NOMO-1 (cell line): ENCODE results near the gene FAM111B.

Experiments
- DNase-seq, 2 experiments: peaks; one replicate each; lab custom pipeline; 2025; ENCODE audit not compliant: unreplicated experiment in 2 of 2; lab: John Stamatoyannopoulos, UW

Gene FAM111B

DNA sequence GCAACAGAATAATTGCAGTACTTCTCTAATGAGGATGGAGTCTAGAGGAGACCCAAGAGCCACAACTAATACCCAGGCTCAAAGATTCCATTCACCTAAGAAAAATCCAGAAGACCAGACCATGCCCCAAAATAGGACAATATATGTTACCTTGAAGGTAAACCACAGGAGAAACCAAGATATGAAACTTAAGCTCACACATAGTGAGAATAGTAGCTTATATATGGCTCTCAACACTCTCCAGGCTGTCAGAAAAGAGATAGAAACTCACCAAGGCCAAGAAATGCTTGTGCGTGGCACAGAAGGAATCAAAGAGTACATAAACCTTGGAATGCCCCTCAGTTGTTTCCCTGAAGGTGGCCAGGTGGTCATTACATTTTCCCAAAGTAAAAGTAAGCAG lies 44.7 kb downstream of the FAM111B start:
- no peak for DNase-seq

DNA sequence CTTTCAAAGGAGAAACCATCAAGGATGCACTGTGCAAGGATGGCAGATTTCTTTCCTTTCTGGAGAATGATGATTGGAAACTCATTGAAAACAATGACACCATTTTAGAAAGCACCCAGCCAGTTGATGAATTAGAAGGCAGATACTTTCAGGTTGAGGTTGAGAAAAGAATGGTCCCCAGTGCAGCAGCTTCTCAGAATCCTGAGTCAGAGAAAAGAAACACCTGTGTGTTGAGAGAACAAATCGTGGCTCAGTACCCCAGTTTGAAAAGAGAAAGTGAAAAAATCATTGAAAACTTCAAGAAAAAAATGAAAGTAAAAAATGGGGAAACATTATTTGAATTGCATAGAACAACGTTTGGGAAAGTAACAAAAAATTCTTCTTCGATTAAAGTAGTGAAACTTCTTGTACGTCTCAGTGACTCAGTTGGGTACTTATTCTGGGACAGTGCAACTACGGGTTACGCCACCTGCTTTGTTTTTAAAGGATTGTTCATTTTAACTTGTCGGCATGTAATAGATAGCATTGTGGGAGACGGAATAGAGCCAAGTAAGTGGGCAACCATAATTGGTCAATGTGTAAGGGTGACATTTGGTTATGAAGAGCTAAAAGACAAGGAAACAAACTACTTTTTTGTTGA lies 45.4 kb downstream of the FAM111B start:
- no peak for DNase-seq

DNA sequence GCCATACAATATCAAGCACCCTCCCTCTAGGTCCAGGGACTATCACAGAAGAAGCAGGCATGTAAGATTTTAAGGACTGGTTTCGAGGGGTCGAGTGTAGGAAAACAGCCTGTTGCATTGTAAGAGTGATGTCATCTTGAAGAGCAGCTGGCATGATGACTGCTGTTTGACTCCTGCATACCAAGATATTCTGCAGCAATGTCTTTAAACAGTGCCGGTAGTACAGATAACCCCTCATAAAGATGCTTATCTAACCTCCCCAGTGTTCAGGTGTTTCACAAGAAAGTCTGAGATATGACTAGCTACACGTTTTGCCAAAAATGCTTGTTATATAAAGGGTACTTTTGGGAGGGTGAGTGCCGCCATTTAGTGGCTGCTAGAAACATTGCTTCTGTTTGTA lies 47.6 kb downstream of the FAM111B start:
- no peak for DNase-seq

DNA sequence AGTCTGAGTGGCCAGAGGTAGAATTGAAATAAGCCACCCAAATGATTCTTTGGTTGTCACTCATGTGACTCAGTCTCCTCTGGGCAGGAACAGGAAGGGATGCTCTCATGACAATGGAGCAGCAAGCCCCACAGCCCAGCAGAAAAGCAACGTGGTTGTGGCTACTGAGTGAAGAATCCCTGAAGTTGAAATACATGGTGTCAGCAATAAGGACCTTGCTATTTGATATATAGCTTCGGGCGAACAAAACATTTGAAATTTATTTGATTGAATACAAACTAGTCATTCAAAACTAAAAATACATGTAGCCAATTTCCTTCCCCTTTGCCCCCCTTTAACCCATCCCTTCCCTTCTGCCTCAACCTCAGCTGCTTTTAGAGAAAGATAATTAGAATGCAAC lies 50.4 kb downstream of the FAM111B start:
- DNase-seq, result no peak

DNA sequence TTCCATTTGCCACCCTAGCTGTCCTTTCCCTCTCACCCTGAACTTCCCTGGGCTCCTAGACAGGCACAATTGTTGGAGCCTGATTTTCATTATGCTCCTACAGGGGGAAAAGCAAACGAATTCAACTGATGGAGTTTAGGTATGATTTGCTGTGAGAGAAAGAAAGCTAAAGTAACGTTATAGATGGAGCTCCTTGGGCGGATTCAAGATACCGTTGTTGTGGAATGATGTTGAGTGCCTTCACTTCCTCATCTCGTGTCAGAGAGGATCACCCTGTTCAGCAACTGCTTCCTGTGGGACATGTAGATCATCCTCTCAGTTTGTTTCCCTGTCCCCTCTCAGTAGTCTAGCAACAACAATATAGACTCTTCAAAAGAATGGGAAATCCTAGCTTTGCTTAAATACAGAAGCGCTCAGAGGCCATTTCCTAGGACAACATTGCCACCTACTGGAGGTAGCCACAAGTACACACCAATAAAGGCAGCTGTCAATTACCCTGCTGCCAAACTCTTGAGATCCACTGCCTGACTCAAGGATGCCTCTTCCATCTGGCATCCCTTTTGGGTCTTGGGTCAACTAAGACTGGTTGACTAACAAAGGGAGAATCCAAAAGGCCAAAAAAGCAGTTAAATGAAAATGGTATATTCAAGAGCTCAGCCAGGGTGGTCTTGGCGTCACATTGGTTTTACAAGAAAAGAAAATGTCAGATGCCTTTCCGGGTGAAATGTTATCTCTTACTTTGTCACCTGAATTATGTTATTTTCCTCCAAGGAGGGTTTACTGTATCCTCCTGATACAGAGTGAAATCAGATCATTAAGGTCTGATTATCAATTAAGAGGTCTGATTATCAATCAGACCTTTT lies 51.4 kb downstream of the FAM111B start:
- peak; percentile 61 to 87 for DNase-seq

DNA sequence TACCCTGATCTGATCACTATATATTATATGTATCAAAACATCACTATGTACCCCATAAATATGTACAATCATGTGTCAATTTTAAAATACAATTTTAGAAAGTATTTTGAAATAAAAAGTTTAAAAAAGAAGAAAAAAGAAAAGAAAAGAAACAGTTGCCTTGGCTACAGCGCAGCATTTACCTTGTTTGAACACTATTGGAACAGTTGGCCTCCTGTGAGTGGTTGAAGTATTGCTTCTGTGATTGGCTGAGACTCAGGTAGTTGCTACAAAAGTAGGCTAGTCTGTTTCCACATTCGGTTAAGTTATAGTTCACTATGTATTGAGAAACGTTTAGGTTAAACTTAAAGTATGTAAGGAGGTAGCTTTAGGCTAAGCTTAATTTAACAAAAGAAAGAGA lies 57.0 kb downstream of the FAM111B start:
- DNase-seq, result no peak

DNA sequence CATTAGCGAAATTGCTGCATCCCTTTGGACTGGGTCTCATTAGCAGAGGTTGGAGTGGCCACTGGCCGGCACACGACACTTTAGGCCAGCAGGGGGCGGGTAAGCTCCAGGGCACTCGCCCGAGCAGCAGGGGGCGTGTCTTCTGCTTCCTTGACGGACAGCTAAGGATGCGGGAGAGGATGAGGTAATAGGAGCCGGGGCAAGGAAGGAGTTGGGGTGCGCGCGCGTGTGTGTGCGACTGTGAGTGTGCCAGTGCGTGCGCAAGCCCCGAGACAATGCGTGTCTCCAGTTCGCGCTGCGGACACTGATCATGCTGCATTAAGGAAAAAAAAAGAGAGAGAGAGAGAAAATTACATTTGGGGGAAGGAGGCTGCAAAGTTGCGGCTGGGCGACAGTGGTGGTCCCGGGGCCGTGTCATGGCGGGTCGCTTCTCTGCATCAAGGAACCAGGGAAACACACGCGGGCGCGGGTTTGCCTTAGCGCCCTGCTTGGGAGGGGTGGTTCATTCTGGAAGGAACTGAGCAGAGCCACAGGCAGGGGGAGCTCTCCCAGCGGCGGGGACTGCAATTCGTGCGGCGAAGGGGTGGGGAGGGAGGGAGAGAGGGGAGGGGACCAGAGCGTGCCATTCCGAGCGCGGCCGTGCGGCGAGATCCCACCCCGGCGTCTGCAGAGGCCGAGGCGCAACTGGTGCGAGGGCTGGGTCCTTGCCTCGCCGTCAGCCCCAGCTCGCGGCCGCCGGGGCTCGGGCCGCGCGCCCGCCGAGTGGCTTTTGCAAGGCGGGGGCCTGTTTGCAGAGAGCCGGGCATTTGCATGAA lies 64.7 kb downstream of the FAM111B start, which contains the start of gene DTX4:
TSS of gene DTX4 (plus strand) at position 625 of the 815 bp plus-strand sequence. CDS start 464 bp downstream, outside the sequence.
- peak; percentile 86 to 94 for DNase-seq

DNA sequence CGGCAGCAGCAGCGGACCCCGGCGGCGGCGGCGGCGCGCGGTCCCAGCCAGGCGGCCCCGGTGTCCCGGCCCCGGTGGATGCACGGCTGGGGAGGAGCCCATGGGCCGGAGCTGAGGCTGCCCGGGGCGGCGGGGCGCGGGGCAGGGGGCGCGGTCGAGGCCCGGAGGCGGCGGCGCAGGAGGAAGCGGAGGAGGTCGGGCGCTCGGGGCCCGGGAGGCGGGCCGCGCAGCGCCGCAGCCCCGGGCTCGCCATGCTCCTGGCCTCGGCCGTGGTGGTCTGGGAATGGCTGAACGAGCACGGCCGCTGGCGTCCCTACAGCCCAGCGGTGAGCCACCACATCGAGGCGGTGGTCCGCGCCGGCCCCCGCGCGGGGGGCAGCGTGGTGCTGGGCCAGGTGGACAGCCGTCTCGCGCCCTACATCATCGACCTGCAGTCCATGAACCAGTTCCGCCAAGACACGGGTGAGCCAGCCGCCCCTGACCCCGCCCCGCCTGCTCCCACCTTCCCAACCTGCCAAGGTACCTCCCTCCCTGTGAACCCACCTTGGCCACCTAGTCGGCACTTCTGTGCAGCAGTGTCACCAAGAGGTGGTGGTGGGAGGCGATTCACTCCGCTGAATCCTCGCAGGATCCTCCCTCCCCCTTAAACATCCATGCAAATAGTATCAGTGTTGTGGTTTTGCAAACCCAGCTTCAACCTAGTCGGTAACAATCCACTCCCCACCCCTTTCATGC lies 65.5 kb downstream of the FAM111B start:
- peak in 1 of 2 experiments; percentile 11 for DNase-seq

DNA sequence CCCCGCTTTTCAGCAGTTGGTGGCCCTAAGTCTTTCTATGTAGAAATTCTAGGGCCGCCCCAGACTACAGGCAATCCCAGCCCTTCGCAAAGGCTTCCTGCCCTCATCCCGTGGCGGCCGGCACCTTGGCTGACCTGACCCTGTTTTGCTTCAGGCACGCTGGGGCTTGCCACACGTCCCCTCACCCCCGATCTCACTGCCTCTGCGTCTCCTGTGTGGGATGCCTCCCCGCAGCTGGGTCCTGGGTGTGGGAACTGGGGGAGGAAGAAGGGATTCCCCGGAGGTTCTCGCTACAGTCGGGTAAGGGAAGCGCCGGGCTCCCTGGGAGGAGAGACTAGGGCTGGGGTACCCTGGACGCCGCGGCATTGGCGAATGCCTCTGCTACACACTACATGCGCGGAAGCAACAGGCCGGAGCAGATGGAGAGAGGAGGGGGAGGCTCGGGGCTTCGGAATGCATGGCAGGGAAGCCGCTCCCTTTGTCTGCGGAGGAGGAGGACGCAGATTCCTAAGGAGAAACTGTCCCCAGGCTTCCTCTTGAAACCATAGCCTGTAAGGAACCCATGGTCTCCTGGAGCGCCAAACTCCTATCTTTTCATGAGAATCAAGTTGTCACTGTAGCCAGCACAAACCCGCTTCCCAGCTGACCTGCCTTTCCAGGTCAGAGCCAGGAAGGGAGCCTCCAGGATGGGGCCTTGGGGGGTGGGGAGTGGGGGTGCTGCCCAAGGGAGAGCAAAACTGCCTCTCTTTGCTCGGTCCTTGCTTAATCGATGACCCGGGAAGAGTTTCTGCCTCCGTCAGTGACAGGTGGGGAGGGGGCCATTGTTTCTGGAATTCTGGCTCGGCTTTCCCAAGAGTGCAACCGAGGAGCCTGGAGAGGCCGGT lies 66.3 kb downstream of the FAM111B start:
- peak in 1 of 2 experiments; percentile 31 for DNase-seq

DNA sequence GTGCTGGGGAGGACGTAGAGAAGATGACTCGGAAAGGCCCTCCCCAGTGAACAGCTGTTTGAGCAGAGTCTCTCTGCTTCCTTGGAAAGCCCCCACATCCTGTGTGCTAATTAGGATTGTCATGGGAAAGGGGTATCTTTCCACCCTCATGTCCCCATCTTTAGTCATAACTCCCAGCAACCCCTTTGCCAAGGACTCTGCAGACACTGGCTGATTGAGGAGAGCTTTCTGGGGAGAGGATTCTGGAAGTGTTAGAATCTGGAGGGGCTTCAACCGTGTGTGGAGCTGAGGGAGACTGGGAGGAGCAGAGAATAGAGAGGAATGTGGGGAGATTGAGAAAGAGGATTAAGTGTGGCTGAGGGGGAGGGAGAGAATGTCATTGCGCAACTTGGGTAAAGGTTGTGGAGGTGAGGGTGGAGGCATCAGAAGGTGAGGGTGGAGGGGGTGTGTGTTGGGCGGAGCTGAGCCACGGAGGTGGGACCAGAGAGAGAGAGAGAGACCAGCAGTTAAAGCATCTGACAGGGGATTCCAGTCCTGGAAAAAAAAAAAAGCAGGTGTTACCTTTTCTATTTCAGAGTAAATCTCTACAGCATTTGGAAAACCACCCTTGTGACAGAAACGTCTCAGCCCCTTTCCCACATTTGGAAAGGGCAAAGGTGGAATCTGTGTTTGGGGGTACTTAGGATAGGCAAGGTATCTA lies 67.1 kb downstream of the FAM111B start:
- no peak for DNase-seq

DNA sequence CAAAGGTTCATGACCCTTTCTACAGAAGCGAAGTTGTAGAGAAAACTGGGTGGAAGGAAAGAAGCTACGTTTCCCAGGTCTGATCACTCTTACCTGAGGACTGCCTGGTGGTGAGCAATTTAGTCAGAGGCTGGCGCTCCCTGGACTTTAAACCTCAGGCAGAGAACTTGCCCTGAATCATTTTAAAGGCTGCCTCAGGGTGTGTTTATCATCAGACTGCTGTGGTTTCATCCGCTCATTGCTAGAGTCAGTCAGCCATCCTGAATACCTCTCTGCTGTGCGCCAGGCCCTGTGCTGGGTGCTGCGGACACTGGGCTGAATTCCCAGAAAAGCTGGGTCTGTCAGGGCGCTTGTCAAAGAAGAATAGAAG lies 67.6 kb downstream of the FAM111B start:
- no peak for DNase-seq

DNA sequence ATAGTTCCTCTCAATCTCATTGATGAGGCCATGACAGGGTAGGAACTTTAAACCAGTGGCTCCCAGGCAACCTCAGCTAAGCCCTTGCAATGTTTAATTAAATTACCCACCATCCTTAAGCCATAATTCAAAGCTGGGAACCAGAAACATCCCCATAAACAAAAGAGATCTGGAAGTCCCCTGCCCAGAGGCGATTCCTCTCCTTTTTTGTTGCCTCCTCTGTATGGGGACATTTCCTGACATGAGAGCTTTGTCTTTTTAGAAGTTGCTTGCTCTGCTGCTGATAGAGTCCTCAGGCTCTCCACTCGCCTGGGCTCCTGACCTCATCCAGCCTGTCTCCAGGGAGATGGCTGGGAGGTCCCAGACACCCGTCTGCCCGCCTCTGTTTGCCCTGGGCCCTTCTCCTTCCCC lies 68.1 kb downstream of the FAM111B start:
- no peak for DNase-seq

DNA sequence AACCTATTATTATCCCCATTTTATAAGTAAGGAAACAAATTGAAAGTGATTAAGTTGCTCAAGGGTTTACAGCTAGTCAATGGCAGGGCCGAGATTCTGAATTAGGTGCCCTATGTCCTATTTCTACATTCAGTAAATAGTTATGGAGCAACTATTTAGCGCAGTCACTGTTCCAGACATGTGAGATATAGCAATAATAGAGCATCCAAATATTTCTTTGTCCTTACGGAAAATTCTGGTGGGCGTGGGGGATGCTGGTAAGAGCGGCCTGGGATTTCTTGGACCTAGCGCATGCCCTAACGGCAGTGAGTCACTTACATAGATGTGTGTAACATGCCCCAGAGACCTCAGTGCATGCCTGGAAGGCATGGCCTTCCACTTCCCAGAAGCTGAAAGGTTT lies 69.3 kb downstream of the FAM111B start:
- no peak for DNase-seq
